Measurements from ENCODE around the gene DNAJB5. TPM values are rescaled to one million over a fixed set of nuclear protein-coding genes. Genes with fewer than 3 reads are reported as not detected.

DNAJB5 gene
- total and polyA plus RNA-seq, 4 donors: 0.76 to 2.3 (median 1.8) TPM

DNA sequence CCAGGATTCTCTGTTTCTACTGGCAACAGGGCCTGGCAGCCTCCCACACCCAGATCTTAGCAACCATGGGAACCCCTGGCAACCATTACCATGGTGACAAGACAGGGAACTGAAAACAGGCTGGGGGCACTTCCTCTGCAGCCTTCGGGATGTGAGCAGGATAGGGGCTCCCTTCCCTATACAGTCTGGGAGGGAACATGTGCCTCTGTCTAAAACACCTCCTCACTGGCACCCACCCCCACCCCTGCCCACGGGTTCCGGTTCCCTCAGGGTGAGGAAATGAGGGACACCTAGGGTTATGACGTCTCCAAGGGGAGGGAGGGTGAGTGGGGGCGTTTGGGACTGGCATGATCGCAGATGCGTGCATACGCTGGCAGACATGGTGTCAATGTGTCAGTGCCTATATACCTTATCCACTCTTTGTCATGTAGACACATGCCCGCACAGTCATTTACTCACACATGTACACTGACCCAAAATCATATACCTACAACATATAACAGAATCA lies 3.0 kb upstream of the DNAJB5 start:
- no peak overlapping the region for H3K9ac ChIP-seq (ENCODE audit: low read depth in 1 of 2, low read length in 2 of 2)
- WGBS: 65% methylated on average over 9 of the region's 9 CpGs
- H3K4me3 ChIP-seq (ENCODE audit: low read depth in 1 of 3, low read length in 3 of 3): no peak overlapping the region
- no peak overlapping the region for H3K27ac ChIP-seq (ENCODE audit: low read depth in 1 of 2, low read length in 2 of 2)
- peaks cover 2 to 15% (median 6%) of the 10 kb centered on the region in 4 donors for H3K4me1 ChIP-seq (ENCODE audit: control insufficient read depth in 4 of 4, insufficient read depth in 4 of 4, low read length in 3 of 4)
- no peaks in the 10 kb centered on the region for H3K36me3 ChIP-seq (ENCODE audit: control insufficient read depth in 4 of 4, insufficient read depth in 3 of 4, low read depth in 1 of 4, low read length in 3 of 4)
- TF ChIP-seq EGR1 (IDR thresholded peaks at IDR 0.05; ENCODE audit: low read depth in 2 of 2): no peak
- TF ChIP-seq FOXA1 (IDR thresholded peaks at IDR 0.05): no peak
- no peak for TF ChIP-seq NR2F2 (IDR thresholded peaks at IDR 0.05)
- TF ChIP-seq, protein P1, sequence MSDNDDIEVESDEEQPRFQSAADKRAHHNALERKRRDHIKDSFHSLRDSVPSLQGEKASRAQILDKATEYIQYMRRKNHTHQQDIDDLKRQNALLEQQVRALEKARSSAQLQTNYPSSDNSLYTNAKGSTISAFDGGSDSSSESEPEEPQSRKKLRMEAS (IDR thresholded peaks at IDR 0.05): no peak
- no peak for TF ChIP-seq YY1 (IDR thresholded peaks at IDR 0.05)
- no peak for TF ChIP-seq HNF4A (conservative IDR thresholded peaks at IDR 0.05)
- no peak for TF ChIP-seq HNF4G (IDR thresholded peaks at IDR 0.05)
- TF ChIP-seq, protein P2, sequence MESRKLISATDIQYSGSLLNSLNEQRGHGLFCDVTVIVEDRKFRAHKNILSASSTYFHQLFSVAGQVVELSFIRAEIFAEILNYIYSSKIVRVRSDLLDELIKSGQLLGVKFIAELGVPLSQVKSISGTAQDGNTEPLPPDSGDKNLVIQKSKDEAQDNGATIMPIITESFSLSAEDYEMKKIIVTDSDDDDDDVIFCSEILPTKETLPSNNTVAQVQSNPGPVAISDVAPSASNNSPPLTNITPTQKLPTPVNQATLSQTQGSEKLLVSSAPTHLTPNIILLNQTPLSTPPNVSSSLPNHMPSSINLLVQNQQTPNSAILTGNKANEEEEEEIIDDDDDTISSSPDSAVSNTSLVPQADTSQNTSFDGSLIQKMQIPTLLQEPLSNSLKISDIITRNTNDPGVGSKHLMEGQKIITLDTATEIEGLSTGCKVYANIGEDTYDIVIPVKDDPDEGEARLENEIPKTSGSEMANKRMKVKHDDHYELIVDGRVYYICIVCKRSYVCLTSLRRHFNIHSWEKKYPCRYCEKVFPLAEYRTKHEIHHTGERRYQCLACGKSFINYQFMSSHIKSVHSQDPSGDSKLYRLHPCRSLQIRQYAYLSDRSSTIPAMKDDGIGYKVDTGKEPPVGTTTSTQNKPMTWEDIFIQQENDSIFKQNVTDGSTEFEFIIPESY (IDR thresholded peaks at IDR 0.05): no peak
- TF ChIP-seq, protein P3, sequence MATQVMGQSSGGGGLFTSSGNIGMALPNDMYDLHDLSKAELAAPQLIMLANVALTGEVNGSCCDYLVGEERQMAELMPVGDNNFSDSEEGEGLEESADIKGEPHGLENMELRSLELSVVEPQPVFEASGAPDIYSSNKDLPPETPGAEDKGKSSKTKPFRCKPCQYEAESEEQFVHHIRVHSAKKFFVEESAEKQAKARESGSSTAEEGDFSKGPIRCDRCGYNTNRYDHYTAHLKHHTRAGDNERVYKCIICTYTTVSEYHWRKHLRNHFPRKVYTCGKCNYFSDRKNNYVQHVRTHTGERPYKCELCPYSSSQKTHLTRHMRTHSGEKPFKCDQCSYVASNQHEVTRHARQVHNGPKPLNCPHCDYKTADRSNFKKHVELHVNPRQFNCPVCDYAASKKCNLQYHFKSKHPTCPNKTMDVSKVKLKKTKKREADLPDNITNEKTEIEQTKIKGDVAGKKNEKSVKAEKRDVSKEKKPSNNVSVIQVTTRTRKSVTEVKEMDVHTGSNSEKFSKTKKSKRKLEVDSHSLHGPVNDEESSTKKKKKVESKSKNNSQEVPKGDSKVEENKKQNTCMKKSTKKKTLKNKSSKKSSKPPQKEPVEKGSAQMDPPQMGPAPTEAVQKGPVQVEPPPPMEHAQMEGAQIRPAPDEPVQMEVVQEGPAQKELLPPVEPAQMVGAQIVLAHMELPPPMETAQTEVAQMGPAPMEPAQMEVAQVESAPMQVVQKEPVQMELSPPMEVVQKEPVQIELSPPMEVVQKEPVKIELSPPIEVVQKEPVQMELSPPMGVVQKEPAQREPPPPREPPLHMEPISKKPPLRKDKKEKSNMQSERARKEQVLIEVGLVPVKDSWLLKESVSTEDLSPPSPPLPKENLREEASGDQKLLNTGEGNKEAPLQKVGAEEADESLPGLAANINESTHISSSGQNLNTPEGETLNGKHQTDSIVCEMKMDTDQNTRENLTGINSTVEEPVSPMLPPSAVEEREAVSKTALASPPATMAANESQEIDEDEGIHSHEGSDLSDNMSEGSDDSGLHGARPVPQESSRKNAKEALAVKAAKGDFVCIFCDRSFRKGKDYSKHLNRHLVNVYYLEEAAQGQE (IDR thresholded peaks at IDR 0.05): no peak
- TF ChIP-seq, protein P4, sequence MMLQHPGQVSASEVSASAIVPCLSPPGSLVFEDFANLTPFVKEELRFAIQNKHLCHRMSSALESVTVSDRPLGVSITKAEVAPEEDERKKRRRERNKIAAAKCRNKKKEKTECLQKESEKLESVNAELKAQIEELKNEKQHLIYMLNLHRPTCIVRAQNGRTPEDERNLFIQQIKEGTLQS (IDR thresholded peaks at IDR 0.05): no peak
- TF ChIP-seq, protein P5, sequence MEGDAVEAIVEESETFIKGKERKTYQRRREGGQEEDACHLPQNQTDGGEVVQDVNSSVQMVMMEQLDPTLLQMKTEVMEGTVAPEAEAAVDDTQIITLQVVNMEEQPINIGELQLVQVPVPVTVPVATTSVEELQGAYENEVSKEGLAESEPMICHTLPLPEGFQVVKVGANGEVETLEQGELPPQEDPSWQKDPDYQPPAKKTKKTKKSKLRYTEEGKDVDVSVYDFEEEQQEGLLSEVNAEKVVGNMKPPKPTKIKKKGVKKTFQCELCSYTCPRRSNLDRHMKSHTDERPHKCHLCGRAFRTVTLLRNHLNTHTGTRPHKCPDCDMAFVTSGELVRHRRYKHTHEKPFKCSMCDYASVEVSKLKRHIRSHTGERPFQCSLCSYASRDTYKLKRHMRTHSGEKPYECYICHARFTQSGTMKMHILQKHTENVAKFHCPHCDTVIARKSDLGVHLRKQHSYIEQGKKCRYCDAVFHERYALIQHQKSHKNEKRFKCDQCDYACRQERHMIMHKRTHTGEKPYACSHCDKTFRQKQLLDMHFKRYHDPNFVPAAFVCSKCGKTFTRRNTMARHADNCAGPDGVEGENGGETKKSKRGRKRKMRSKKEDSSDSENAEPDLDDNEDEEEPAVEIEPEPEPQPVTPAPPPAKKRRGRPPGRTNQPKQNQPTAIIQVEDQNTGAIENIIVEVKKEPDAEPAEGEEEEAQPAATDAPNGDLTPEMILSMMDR (IDR thresholded peaks at IDR 0.05; ENCODE audit: low read depth, low read length, missing input control): no peak
- TF ChIP-seq RAD21 (IDR thresholded peaks at IDR 0.05): no peak
- TF ChIP-seq GABPA (IDR thresholded peaks at IDR 0.05 in 1 of 2, conservative IDR thresholded peaks at IDR 0.05 in 1 of 2): no peak
- H3K9me3 ChIP-seq (ENCODE audit: control insufficient read depth in 4 of 4, low read length in 3 of 4): no peaks in the 10 kb centered on the region
- no peaks in the 10 kb centered on the region for H3K27me3 ChIP-seq (ENCODE audit: control insufficient read depth in 4 of 4, insufficient read depth in 4 of 4, low read length in 3 of 4)
- no peak for DNase-seq (ENCODE audit: low spot score)

DNA sequence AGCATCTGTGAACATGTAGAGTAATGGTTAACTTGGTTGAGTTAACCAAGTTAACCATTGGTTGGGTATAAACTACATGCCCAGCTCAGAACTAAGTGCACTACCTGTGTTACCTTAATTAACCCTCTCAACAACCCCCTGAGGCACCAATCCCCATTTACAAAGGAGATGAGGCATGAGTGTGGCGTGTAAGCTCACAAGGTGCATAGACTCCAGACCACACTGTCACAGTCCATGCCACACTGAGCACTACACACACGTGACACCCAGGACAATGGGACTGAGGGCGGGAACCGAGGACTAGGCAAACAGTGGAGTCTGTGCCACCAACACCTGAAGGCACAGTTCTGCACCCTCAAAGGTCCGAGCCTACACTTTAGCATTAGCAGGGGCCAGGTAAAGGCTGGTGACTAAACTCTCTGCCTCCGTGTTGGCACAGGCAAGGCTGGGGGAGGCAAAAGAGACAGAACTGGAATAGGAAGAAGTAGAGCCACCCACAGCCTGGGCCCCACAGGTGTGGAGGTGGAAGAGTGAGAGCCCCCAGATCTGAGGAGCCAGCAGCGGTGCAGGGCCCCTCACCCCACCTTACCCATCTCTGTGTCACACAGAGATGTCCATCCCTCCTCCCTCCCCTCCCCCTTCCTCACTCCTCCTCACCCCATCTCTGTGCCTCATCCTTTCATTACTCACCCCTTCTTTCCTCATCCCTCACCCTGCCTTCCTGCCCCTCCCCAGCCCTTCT lies 2.2 kb upstream of the DNAJB5 start:
- Histone ChIP-seq H3K4me1 (ENCODE audit: control insufficient read depth in 4 of 4, insufficient read depth in 4 of 4, low read length in 3 of 4) (peaks cover 2 to 15% (median 6%) of the 10 kb centered on the region in 4 donors), H3K9me3 (ENCODE audit: control insufficient read depth in 4 of 4, low read length in 3 of 4) (no peaks in the 10 kb centered on the region), H3K36me3 (ENCODE audit: control insufficient read depth in 4 of 4, insufficient read depth in 3 of 4, low read depth in 1 of 4, low read length in 3 of 4) (no peaks in the 10 kb centered on the region), H3K9ac (ENCODE audit: low read depth in 1 of 2, low read length in 2 of 2) (no peak overlapping the region), H3K4me3 (ENCODE audit: low read depth in 1 of 3, low read length in 3 of 3) (no peak overlapping the region), H3K27me3 (ENCODE audit: control insufficient read depth in 4 of 4, insufficient read depth in 4 of 4, low read length in 3 of 4) (no peaks in the 10 kb centered on the region), H3K27ac (ENCODE audit: low read depth in 1 of 2, low read length in 2 of 2) (no peak overlapping the region)
- no peak for DNase-seq (ENCODE audit: low spot score)
- TF ChIP-seq HNF4A (conservative IDR thresholded peaks at IDR 0.05): no peak
- TF ChIP-seq NR2F2 (IDR thresholded peaks at IDR 0.05): no peak
- TF ChIP-seq, protein P2 (IDR thresholded peaks at IDR 0.05): no peak
- no peak for TF ChIP-seq FOXA2 (IDR thresholded peaks at IDR 0.05)
- no peak for TF ChIP-seq RXRA (IDR thresholded peaks at IDR 0.05)
- no peak for TF ChIP-seq GABPA (IDR thresholded peaks at IDR 0.05 in 1 of 2, conservative IDR thresholded peaks at IDR 0.05 in 1 of 2)
- TF ChIP-seq, protein P5 (IDR thresholded peaks at IDR 0.05; ENCODE audit: low read depth, low read length, missing input control): no peak
- WGBS: 72% methylated on average over 7 of the region's 7 CpGs
